ENCODE measurements around the gene GLIS1. TPM values are rescaled to one million over a fixed set of nuclear protein-coding genes. Genes with fewer than 3 reads are reported as not detected.

The GLIS1 gene
- total RNA-seq, 1 donor from 2014 or later: 2.5 TPM

GRCh38 chr1:53578358-53578757, 160.6 kb downstream of the GLIS1 start:
- DNase-seq (ENCODE audit: low read depth): no peak
- no peak overlapping the region for H3K4me3 ChIP-seq (ENCODE audit: low read depth, low read length)
- TF ChIP-seq, protein P1, sequence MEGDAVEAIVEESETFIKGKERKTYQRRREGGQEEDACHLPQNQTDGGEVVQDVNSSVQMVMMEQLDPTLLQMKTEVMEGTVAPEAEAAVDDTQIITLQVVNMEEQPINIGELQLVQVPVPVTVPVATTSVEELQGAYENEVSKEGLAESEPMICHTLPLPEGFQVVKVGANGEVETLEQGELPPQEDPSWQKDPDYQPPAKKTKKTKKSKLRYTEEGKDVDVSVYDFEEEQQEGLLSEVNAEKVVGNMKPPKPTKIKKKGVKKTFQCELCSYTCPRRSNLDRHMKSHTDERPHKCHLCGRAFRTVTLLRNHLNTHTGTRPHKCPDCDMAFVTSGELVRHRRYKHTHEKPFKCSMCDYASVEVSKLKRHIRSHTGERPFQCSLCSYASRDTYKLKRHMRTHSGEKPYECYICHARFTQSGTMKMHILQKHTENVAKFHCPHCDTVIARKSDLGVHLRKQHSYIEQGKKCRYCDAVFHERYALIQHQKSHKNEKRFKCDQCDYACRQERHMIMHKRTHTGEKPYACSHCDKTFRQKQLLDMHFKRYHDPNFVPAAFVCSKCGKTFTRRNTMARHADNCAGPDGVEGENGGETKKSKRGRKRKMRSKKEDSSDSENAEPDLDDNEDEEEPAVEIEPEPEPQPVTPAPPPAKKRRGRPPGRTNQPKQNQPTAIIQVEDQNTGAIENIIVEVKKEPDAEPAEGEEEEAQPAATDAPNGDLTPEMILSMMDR (conservative IDR thresholded peaks at IDR 0.05; ENCODE audit: low read depth, low read length): no peak

DNA sequence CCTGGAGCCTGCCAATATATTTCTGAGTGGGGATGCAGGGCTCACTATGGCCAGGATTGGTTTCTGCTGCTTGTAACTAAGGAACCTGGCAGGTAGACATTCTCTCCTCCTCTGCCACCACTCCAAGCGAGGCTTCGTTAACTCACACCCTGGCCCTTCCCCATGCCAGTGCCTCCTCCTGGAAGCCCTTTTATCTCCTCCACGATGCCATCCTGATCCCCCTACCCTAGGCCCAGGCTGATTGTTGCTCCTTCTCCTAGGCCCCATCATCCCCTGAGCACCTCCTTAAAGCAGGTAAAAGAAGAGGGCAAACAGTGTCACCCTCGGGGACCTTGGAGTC, 161.2 kb downstream of the GLIS1 start:
- no peak overlapping the region for H3K4me3 ChIP-seq (ENCODE audit: low read depth, low read length)
- TF ChIP-seq, protein P1 (conservative IDR thresholded peaks at IDR 0.05; ENCODE audit: low read depth, low read length): no peak
- no peak for DNase-seq (ENCODE audit: low read depth)

DNA sequence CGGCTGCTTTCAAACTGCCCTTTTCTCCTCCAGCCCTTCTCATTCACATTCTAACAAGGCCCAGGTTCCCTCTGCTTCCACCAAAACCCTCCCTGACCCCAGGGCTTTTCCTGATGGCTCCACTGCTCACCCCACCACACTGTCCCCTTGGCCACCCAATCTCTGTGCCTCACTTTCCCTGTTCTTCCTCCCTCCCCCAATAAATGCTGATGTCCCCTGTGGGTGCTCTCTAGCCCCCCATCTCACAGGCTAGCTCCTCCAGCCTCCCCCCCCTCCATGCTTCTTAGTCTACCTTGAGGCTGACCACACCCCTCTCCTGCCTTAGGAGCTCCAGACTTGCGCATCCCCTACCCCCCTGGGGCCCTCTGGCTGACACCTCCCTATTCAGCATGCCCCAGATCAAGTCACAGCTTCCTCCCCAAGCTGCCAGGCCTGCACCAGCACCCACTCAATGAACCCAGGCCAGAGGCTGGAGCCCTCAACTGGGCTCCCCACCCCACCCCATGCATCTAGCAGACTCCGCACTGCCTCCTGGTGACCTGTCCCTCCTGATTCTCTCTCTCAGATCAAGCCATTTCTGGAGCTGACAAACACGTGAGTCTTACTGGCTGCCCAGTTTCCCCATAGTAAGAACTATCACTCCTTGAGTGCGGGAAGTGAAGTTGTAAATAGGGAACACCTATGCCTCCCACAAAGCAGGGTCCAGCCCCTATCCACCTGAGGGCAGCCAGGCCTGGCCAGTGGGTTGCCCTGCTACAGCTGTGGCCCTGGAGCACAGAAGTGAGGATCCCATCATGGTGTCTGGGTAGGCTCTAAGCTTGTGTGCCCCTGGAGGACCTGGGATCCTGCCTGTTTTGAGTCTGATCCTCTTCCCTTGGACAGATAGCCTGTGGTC, 161.9 kb downstream of the GLIS1 start:
- TF ChIP-seq, protein P1 (conservative IDR thresholded peaks at IDR 0.05; ENCODE audit: low read depth, low read length): peak; percentile 30
- DNase-seq (ENCODE audit: low read depth): no peak
- no peak overlapping the region for H3K4me3 ChIP-seq (ENCODE audit: low read depth, low read length)

DNA sequence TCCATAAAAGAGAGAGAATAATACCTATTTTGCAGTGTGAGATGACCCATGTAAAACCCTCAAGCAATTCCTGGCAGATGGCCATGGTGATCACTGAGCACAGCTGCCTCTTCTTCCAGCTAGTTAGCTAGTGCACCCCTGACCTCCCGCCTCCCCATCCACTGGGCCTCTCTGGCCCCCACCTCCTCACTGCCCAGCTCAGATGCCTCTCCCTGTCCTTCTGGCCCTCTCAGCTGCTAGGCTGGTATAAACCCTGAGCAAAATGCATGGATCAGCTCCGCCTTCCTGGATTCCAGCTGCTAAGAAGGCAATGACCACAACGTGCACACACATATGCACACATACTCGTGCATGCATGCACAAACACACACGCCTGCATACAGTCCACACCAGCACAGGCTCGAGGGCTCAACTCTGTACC, 162.6 kb downstream of the GLIS1 start:
- TF ChIP-seq, protein P1 (conservative IDR thresholded peaks at IDR 0.05; ENCODE audit: low read depth, low read length): no peak
- peak; percentile 48 for DNase-seq (ENCODE audit: low read depth)
- H3K4me3 ChIP-seq (ENCODE audit: low read depth, low read length): no peak overlapping the region

DNA sequence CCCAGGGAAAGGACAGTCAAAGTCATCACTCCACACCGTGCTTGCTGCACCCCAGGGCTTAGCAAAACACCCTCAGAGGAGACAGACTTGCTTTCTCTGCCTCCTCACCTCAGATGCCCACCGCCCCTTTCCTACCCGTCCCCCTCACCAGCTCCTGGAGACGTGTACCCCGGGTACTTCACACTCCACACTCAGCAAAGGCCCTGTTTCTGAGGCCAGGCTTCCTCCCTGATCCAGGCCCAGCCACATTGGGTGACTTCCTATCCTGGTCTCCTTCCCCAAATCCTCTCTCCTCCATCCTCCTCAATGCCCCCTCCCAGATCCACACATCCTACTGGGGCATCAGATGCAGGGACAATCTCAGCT, 163.0 kb downstream of the GLIS1 start:
- no peak for DNase-seq (ENCODE audit: low read depth)
- H3K4me3 ChIP-seq (ENCODE audit: low read depth, low read length): no peak overlapping the region
- TF ChIP-seq, protein P1 (conservative IDR thresholded peaks at IDR 0.05; ENCODE audit: low read depth, low read length): no peak

- TF ChIP-seq, protein P1 (conservative IDR thresholded peaks at IDR 0.05; ENCODE audit: low read depth, low read length): no peak
- no peak overlapping the region for H3K4me3 ChIP-seq (ENCODE audit: low read depth, low read length)
- DNase-seq (ENCODE audit: low read depth): no peak
Observed at GRCh38 chr1:53575141-53575954, 163.6 kb downstream of the GLIS1 start.
